PC-3 (cell line): Measurements from ENCODE around the gene AP4S1. TPM values are rescaled to one million over a fixed set of nuclear protein-coding genes. Genes with fewer than 3 reads are reported as not detected.

ENCODE experiments used
- ATAC-seq: fragments of 200-7000 bp; cut with Tn5 transposase; 2 replicates; pipeline ENCODE4 v1.9.1; 2020; ENCODE audit warnings: mild to moderate bottlenecking, moderate library complexity
- Bru-seq: library from RNA; stranded (reverse); fragments of 400-500 nt; gene quantifications from one replicate; lab custom pipeline; 2021; lab: Mats Ljungman, UMichigan
- BruChase-seq, 2 experiments: library from RNA; stranded (reverse); fragments of 400-500 nt; gene quantifications; one replicate each; lab custom pipeline; 2021; lab: Mats Ljungman, UMichigan
- BruUV-seq: library from RNA; stranded (reverse); fragments of 400-500 nt; replicated peaks from 2 replicates; lab custom pipeline; 2021; lab: Mats Ljungman, UMichigan
- CTCF ChIA-PET: fragments of 300-600 bp; sonication (Branson Sonifier 250); formaldehyde crosslinking; loops from one replicate; lab custom pipeline; 2022; ENCODE audit warnings: antibody characterized with exemption; lab: Charles Lee
- POLR2A ChIA-PET: fragments of 300-600 bp; sonication (Branson Sonifier 250); formaldehyde crosslinking; loops from one replicate; lab custom pipeline; 2022; ENCODE audit warnings: antibody characterized with exemption; ENCODE audit not compliant: unreplicated experiment; lab: Charles Lee
- DNase-seq: peaks from one replicate; pipeline ENCODE4 v3.0.0-alpha.2; 2015
- H2AFZ ChIP-seq: fragments of 300-600 bp; sonication (generic); 2 replicates; pipeline ENCODE4 v1.6.0; 2016; ENCODE audit warnings: antibody characterized with exemption, low read length
- H3F3A ChIP-seq: fragments of 300-600 bp; sonication (generic); one replicate; pipeline ENCODE4 v1.6.0; 2017; ENCODE audit warnings: antibody characterized with exemption, low read length, control low read depth, mild to moderate bottlenecking; ENCODE audit not compliant: unreplicated experiment
- H3K27ac ChIP-seq: fragments of 300-600 bp; sonication (generic); 2 replicates; pipeline ENCODE4 v1.5.1; 2016; ENCODE audit warnings: mild to moderate bottlenecking, low read length
- H3K27me3 ChIP-seq: fragments of 300-600 bp; sonication (generic); 2 replicates; pipeline ENCODE4 v1.6.1; 2016; ENCODE audit warnings: low read length, mixed read lengths
- H3K36me3 ChIP-seq: fragments of 300-600 bp; sonication (generic); 2 replicates; pipeline ENCODE4 v1.6.1; 2016; ENCODE audit warnings: low read depth, mixed run types, low read length, mixed read lengths
- H3K4me1 ChIP-seq: fragments of 300-600 bp; sonication (generic); 2 replicates; pipeline ENCODE4 v1.5.1; 2016; ENCODE audit warnings: low read length; ENCODE audit not compliant: insufficient read depth
- H3K4me2 ChIP-seq: fragments of 300-600 bp; sonication (generic); 2 replicates; pipeline ENCODE4 v1.6.0; 2016; ENCODE audit warnings: low read length
- H3K4me3 ChIP-seq: fragments of 300-600 bp; sonication (generic); 2 replicates; pipeline ENCODE4 v1.5.1; 2016; ENCODE audit warnings: mild to moderate bottlenecking, low read length, mixed read lengths
- H3K79me2 ChIP-seq: fragments of 300-600 bp; sonication (generic); 2 replicates; pipeline ENCODE4 v1.6.1; 2017; ENCODE audit warnings: low read length, mixed read lengths
- H3K9ac ChIP-seq: fragments of 300-600 bp; sonication (generic); 2 replicates; pipeline ENCODE4 v1.6.0; 2016; ENCODE audit warnings: mild to moderate bottlenecking, low read length
- H3K9me2 ChIP-seq: fragments of 300-600 bp; sonication (generic); replicated peaks from 2 replicates; pipeline ENCODE4 v1.6.1; 2016; ENCODE audit warnings: mixed run types, low read length, mixed read lengths
- H3K9me3 ChIP-seq: fragments of 300-600 bp; sonication (generic); 2 replicates; pipeline ENCODE4 v1.6.1; 2016; ENCODE audit warnings: low read length, mixed read lengths
- H4K20me1 ChIP-seq: fragments of 300-600 bp; sonication (generic); 2 replicates; pipeline ENCODE4 v1.6.1; 2016; ENCODE audit warnings: low read length, mixed read lengths
- CTCF ChIP-seq: fragments of 300-600 bp; sonication (generic); conservative IDR thresholded peaks from 2 replicates; pipeline ENCODE4 v1.5.1; 2017; ENCODE audit warnings: antibody characterized with exemption, low read depth, mild to moderate bottlenecking, low read length
- EZH2 ChIP-seq: fragments of 300-600 bp; sonication (generic); IDR thresholded peaks from one replicate; pipeline ENCODE4 v1.6.1; 2017; ENCODE audit warnings: antibody characterized with exemption, mild to moderate bottlenecking, low read length; ENCODE audit not compliant: unreplicated experiment
- EZH2phosphoT487 ChIP-seq: fragments of 300-600 bp; sonication (generic); IDR thresholded peaks from 2 replicates; pipeline ENCODE4 v1.6.1; 2018; ENCODE audit warnings: mild to moderate bottlenecking, antibody characterized with exemption, low read length, borderline replicate concordance
- intact Hi-C: fragments of 100-400 bp; cut with micrococcal nuclease; formaldehyde crosslinking; loops from 2 replicates; pipeline ENCODE4 v1.9.0; 2023
- long read RNA-seq: library from polyadenylated mRNA; unstranded; transcript quantifications from one replicate; pipeline ENCODE4 v2.0.0, GENCODE V29; 2021; ENCODE audit not compliant: unreplicated experiment
- total RNA-seq: library from RNA; depleted of rRNA; stranded (reverse); fragments of >200 nt; gene quantifications from 2 replicates; pipeline ENCODE4 v1.2.3, GENCODE V29; 2014; rRNA removed

Gene AP4S1
- total RNA-seq = 3.0 and 3.2 TPM in 2 replicates
- Bru-seq, nascent RNA = percentile 53 among the genes with signal in this experiment
- percentile 45 among the genes with signal in this experiment for BruChase-seq, experiment 1, labeled RNA remaining after a 6-hour chase
- percentile 50 among the genes with signal in this experiment for BruChase-seq, experiment 2, labeled RNA remaining after a 2-hour chase
- long read RNA-seq, partial matches to known transcripts = 0 of 3 reads
- long read RNA-seq, other reads (novel, unspliced or antisense) = 3 of 3 reads

DNA sequence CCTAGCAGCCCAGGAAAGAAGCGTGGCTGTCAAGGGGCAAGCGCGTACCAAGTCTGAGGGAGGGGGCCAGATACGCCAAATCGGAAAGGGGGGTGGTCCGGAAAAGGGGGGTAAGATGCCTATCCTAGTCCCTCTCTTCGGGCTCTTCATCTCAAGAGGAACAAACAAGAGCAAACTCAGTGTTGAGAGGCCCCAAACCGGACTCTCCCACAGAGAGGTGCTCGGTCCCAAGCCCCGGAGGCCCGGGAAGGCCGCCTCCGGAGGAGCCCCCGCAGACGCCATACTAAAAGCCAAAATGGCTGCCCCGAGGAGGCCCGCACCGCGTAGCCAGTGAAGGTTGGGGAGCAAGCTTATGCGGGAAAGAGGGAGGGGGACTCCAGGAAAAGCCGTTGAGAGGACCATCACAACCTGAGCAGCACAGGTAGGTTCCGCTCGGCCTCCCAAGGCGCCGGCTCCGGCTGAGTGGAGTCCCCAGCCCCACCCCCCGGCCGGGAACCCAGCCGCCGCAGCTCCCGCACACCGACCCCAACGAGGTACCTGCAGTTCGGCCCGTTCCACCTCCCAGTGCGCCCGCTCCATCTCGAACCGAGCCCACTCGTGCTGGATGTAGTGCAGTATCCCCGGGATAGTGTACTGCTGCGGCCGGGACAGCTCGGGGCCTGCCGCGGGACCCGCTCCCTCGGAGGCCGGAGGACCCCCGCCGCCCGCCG lies at the start of gene AP4S1:
Gene AP4S1 (plus strand): TSS at position 283 of the 710 bp plus-strand sequence. CDS start 40,548 bp downstream, outside the sequence.
- Histone ChIP-seq H3K27me3 (no peaks in the 10 kb centered on the region), H3F3A (peaks cover 5% of the 10 kb centered on the region), H4K20me1 (peaks cover 28% of the 10 kb centered on the region), H3K9me3 (no peaks in the 10 kb centered on the region), H3K4me1 (peaks cover 16% of the 10 kb centered on the region), H3K9me2 (no peaks in the 10 kb centered on the region), H3K4me3 (peak within 1 kb of the TSS; percentile 72), H3K36me3 (peaks cover 17% of the 10 kb centered on the region), H3K4me2 (peak within 1 kb of the TSS; percentile 88), H2AFZ (peak within 1 kb of the TSS; percentile 80), H3K79me2 (peaks cover 56% of the 10 kb centered on the region), H3K9ac (peak within 1 kb of the TSS; percentile 99), H3K27ac (peak within 1 kb of the TSS; percentile 84)
- no peak for TF ChIP-seq EZH2
- TF ChIP-seq CTCF = no peak
- no peak for TF ChIP-seq EZH2phosphoT487
- peak; percentile 13 for ATAC-seq
- ChIA-PET POLR2A (interaction anchor here (0.5 to 0.7 kb wide), 2 partner anchors 69 to 116 kb away, joined by 3 to 4 read pairs; no protein-coding TSS in a partner anchor), CTCF (interaction anchor here (0.6 kb wide), 3 partner anchors 12 to 110 kb away, joined by 4 to 11 read pairs (median 6); no protein-coding TSS in a partner anchor)
- intact Hi-C loops = loop anchor here (1.0 to 2.0 kb wide), 4 partner anchors 31 to 65 kb away; no protein-coding TSS in a partner anchor
- peak; percentile 13 for DNase-seq
- no TSS peak for BruUV-seq

DNA sequence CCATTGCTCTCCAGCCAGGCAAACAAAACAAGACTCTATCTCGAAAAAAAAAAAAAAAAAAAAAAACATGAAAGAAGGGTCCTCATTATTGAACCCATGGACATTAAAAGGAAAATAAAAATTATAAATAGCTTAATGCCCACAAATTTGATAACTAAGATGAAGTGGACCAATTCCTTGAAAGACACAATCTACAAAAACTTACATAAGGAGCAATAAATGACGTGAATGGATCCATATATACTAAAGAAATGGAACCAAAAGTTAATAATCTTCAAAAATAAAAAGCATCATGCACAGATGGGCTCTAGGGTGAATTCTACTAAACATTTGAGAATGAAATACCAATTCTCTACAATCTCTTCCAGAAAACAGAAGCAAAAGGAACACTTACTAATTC lies 47.7 kb upstream of the AP4S1 start:
- Histone ChIP-seq H3K4me3 (no peak overlapping the region), H4K20me1 (no peaks in the 10 kb centered on the region), H3K4me2 (no peak overlapping the region), H3K9me3 (no peaks in the 10 kb centered on the region), H3K27me3 (no peaks in the 10 kb centered on the region), H3K9me2 (no peaks in the 10 kb centered on the region), H2AFZ (no peak overlapping the region), H3F3A (no peaks in the 10 kb centered on the region), H3K27ac (no peak overlapping the region), H3K9ac (no peak overlapping the region), H3K79me2 (peaks cover 97% of the 10 kb centered on the region), H3K36me3 (no peaks in the 10 kb centered on the region), H3K4me1 (peaks cover 25% of the 10 kb centered on the region)
- DNase-seq (no peak), ATAC-seq (no peak)
- POLR2A ChIA-PET = interaction anchor here (0.6 kb wide), 1 partner anchor 18 kb away, joined by 8 read pairs; no protein-coding TSS in a partner anchor
- CTCF ChIA-PET = no interaction called here
- no TSS peak for BruUV-seq
- intact Hi-C loops = no loop called here
- TF ChIP-seq CTCF (no peak), EZH2 (no peak), EZH2phosphoT487 (no peak)
